ENCODE results near the gene FGF6.

The FGF6 gene

DNA sequence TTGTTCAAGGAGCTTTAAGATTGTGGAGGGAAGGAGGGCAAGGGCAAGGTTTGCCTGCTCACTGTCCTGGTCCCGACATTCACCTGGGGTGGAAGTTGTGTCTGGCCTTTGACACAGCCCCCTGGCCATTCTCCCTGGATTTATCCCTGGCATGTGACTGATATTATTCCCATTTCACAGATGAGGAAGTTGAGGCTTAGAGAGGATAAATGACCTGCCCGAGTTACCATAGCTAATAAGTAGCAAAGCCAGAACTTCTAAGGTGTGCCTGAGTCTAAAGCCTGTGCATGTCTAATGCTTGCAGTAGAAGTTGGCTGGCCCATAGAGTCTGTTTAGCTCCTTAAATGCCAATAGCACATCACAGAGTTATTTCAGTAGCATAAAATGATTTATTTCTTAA lies 720 bp upstream of the FGF6 start:
- no peak for DNase-seq

DNA sequence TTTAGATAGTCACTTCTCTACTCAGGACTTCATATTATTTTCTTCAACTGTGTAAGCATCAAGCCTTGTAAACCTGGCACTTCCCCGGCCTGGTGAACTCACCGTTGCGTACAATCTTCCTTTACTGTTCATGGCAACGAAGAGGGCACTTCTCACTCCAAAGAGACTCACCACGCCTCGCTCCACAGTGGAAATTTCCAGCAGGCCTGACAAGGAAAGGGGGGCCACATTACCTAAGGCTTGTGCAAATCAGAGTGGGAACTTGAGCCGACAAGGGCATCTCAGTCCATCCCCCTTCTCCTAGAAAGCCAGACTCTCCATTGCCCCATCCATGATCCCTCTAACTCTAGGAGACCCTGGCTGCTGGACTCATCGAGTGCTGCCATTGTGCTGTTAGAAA lies 1.6 kb downstream of the FGF6 start:
- DNase-seq: no peak

DNA sequence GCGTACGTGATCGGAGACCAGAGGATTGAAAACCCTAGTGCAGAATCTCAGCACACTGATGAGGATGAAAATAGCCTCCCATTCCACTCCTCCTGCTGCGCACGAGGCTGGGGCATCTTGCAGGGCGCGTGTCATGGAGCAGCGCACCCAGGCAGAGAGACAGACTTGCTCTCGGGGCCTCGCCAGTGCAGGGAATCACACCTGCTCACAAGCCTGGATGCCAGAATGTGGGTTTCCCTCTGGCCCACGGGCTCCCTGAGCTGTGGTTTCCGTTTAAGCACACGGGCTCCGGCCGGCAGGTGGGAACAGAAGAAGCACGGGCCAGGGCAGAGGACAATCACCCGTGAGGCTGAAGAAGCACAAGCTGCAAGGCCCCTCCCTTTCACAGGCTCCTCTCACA lies 2.0 kb downstream of the FGF6 start:
- DNase-seq: no peak

DNA sequence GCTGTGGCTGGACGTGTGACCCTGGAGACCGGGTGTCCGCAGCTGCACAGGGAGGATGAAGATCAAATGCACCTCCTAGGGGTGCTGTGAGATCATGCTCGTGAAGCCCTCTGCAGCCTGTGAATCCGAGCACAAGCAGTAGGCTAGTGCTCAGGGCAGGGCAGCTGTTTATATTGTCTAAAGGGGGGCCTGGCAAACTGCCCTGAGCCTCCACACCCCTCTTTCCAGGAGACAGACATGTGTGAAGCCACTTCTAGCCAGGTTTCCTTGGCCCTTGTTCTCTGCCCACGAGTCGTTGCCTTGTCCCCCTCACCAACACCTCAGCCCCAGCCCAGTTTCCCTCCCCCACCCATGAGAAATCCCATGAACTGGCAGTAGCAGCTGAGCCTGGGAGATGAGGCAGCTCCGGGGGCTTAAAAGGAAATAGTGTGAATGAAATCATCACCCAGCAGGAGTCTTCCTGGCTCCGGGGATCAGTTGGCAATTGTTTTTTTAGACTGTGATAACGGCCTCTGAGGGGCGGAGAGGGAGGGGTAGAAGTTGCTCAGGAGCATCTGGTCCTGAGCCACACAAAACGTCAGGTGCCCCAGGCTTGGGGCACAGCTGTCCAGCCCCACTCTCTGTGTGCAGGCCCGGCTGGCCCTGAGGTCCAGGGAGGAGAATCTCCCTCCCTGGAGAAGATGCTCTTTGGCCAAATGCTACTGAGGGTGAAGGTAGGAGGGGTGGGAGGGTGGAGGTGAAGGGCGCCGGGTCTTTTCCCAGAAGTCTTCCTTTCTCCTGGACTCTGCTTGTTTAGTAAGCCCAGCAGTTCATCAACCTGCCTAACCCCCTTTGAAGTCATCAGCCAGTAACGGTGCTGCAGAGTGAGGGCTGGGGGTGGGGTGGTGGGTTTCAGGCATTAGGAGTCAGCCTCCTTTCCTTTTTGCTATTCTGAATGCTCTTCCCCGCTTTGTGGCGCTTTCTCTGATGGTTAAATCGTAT lies 4.0 kb downstream of the FGF6 start:
- no peak for DNase-seq

DNA sequence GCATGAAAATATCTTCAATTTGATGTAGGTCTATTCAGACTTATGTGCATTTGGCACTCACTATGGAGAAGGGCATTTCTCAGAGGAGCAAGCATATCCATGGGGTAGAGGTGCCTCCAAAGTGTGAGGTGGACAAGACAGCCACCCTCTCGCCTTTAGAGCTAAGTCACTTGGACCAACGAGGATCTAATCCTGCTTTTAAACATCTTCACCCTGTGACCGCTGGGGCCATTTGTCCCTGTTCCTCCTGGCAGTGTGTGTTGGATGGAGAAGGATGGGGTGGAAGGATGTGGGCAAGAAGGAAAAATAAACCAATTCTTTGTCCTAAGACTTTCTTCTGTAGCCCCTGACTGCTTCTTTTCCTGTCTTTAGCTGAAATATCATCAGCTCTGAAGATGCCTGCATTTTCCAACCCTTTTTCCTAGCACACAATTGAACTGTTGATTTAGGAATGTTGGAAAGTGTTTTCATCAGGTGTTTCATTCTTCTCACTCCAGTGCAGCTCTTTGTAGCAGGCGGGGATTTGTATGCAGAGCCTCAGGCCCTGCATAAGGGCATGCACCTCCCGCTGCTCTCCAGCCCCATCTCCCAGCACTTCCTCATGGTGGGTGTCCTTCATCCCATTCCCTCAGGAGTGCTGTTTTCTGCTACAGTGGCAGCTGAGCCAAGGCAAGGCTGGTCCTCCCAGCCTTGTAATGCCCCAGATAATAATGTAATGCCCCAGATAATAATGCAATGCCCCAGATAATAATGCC lies 5.3 kb downstream of the FGF6 start:
- DNase-seq: no peak

DNA sequence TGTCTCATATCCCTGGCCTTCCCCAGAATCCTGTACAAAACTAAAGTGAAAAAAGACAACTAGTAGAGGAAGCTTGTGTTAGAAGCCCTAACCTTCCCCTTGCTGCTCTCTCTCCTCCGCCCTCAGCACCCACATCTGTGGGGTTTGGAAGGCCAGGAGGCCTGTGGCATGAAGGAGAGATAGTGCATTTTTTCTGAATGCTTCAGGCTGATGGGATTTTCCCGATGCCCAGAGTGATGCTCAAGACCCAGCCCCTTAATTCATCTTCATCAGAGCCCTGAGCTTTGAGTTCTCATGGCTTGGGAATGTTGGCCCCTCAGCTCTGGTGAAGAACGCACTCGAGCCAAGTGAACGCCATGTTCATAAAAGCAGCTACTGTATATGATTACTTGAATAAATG lies 5.9 kb downstream of the FGF6 start:
- no peak for DNase-seq

DNA sequence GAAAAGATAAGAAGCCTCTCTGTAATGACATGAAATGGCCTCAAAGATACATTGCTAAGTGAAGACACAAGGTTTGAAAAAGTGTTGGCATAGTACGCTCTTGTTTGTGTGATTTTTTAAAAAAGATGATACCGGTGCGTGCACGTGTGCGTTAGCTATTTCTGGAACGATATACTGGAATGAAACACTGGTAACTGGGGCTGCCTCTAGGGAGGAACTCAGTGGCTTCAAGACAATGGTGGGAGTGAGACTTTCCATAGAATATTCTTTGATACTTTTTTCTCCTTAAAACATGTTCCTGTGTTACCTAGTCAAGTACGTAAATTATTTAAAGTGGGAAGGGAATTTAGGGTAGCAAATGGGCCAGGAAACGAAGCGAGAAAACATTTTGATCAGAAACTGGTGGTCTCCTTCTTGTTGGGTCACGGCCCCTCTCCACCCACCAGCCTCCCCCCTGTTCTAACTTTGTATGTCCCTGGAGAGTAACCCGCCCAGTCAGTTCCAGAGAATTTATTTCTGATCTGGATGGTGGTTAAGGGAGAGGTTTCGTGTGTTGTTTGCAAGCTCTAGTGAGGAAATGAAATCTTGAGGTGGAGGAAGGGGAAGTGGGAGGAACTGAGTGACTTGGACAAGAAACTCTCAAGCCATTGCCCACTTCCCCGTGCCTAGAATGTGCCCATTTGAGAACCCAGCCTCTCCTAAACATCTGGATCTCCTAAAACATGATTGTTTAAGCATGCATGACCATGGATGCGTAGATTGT lies 6.6 kb downstream of the FGF6 start:
- no peak for DNase-seq

DNA sequence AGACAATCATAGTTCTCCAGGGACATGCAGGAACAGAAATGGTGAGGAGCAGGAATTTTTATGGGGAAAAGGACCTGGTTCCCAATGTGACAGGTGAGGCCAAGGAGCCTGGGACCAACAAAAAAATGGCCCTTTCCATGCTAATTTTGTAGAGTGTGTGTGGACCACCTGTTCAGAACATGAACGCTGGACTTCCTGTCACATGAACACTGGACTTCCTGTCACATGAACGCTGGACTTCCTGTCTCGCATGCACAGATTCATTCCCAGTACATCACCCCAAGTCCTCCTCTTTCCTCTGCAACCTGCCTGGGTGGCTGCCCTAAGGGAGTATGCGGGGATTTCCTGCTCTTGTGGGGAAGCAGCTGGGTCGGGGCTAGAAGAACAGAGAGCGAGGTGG lies 10.1 kb downstream of the FGF6 start:
- DNase-seq: no peak

DNA sequence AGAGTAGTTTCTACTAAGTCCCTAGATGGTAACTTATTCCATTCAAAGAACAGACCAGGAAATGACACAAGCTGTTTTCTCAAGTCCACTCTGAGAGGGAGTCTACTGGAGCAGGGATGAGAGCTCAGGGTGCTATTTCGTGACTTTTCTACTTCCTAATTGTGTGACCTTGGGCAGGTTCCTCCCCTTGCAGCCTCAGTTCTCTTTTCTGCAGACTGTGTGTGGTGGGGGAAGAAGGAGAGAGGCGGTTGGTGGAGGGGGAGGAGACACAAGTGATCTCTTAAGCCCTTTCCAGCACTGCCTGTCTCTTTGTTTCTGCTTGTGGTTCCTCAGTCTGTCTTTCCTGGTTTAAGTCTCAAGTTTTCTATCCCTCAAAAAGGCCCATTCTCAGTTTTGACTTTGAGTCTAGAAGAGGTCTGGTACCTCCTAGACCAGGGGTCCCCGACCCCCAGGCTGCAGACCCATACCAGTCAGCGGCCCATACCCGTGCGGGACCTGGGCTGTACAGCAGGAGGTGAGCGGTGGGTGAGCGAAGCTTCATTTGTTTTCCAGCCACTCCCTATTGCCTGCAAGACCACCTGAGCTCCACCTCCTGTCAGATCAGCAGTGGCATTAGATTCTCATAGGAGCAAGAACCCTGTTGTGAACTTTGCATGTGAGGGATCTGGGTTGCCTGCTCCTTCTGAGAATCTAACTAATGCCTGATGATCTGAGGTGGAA lies 10.7 kb downstream of the FGF6 start:
- no peak for DNase-seq

DNA sequence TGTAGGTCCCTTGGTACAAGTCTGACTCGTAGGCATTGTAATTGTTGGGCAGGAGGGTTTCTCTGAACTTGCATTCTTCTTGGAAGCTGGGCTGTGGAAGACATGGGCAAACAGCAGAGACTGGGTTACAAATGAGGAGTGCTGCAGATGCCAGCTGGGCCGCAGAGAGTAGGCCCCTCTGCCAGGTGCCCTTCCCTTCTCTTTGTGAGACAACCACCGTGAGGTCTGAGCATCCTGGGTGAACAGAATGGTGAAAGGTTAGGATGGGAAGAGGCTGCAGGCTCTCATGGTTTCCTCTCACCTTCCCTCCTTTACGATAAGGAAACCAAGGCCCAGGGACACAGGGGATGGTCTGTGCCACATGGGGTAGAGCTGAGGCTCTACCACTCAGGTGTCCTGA lies 11.3 kb downstream of the FGF6 start:
- no peak for DNase-seq

DNA sequence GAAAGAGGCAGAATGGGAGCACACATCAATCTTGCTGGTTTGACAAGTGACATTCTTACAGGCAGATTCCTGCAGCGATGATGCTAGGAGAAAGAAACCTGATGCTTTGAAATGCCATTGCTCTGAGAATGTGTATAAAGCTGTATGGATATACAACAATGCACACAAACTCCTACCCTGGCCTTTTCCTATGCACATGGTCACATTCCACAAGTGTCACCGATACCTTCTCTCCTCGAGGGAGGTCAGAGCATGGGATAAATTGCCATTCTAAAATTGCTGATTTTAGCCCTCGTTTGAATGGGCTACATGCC lies 11.9 kb downstream of the FGF6 start:
- no peak for DNase-seq

DNA sequence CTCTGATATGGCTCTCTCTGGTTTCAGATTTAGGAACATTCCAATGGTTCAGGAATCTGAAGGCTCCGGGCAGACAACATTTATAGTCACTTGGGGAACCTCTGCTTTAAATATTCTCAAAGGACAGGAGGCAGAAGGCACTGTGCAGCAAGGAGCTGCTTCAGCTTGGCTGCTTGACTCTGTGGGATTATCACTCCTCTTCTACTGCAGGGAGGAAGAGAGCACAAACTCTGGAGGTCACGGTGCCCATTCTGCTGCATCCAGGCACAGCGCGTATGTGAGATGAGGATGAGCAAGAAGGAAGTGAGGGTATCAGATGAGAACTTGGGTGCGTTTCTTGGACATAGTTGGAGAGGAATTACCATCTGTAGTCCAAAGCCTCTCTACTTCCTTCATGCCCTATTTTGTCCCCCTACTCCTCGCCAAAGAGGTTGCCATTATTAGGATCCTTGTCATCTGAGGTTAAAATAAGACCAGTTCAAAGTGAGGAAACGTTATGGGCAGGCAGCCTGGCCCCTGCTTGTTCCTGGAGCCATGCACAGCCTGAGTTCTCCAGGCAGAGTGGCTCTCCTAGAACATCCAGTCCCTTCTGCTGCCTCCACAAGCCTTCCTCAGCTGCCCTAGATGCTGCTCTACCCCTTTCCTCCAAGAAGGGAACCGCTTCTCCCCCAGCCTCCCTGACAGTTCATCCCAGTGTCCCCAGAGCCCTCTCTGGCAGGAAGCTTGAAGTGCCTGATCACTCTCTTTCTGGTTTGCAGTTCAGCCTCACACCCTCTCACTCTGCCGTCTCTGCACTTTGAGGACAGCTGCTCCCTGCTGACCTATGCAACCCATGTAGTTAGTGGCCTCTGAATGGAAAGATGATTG lies 12.5 kb downstream of the FGF6 start:
- no peak for DNase-seq

DNA sequence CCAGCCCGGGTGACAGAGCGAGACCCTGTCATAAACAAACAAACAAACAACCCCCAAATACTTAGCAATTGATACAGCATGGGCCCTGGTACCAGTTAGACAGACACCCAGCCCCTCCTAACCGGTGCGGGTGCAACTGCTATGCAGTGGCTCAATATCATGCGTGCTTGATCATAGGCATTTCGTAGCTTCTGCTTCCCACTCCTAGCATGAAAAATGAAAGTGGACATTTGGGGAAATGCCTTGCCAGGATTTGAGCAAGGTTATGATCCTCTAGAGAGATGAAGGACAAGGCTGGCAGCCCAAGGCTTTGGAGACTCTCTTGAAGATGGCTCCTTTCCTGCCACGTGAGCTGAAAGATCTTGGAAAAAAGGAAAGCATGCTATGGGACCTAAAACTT lies 13.7 kb downstream of the FGF6 start:
- DNase-seq: no peak

DNA sequence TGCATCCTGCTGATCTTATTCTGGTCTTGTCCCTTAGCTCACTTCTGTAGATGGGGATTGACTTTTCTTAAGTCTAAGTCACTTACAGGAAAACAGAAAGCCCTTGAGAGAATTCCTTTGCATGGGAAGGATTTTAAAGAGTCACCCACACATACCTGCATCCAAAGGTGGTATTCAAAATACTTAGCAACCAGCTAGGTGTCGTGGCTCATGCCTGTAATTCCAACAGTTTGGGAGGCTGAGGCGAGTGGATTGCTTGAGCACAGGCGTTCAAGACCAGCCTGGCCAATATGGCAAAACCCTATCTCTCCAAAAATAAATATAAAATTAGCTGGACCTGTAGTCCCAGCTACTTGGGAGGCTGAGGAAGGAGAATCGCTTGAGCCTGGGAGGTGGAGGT lies 14.2 kb downstream of the FGF6 start:
- no peak for DNase-seq

DNA sequence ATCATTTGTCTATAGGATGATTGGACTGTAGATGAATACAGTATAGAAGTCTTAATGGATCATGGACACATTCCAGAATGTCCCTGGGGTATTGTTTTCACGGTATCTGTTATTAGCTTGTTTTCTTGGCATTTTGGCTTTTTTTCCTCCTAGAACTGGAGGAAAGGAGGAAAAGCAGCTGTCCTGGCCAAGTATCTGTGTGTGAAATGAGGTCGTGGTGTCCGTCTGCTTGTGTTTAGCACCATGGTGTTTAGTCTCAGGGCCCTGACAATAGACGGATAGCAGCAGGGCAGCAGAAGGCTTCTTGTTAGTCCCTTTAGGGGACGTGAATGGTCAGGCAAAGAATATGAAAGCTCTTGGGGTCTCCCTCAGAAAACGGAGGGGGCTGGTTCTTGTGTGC lies 21.2 kb downstream of the FGF6 start:
- no peak for DNase-seq

DNA sequence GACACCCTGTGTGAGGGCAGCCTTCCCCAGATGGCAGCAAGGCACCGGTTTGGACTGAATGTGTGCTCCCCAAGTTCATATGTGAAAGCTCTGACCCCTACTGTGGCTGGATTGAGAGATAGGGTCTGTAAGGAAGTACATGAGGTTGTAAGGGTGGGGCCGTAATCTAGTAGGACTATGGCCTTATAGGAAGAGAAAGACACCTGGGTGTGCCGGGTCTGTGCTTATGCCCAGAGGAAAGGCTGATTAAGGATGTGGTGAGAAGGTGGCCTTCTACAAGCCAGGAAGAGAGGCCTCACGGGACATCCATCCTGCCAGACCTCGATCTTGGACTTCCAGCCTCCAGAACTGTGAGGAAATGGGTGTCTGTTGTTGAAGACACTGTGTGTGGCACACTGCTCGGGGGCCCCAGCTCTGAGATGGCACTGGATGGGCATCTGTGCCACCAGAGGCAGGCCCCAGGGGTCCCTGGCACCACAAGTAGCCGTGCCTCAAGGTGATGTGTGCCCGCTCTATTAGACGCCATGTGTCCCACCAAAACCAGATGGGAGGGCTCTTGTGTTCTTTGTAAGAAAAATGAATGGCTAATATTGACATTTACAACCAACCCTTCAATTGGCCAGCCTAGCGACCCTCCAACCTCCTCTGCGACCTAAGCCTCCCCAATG lies 22.0 kb downstream of the FGF6 start:
- no peak for DNase-seq

DNA sequence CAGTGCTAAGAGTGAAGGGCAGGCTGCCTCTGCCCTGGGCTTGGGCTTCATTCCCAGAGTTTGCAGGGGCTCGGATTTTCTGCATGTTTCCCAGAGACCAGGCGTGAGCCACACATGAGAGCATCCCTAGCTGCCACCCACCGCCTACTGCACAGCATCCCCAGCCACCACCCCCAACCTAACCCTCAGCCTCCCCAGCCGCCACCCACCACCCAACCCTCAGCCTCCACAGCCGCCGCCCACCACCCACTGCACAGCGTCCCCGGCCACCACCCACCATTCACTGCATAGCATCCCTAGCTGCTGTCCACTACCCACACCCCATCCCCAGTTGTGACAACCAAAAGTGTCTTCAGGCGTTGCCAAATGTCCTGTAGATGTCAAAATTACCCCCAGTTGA lies 22.6 kb downstream of the FGF6 start:
- DNase-seq: no peak

DNA sequence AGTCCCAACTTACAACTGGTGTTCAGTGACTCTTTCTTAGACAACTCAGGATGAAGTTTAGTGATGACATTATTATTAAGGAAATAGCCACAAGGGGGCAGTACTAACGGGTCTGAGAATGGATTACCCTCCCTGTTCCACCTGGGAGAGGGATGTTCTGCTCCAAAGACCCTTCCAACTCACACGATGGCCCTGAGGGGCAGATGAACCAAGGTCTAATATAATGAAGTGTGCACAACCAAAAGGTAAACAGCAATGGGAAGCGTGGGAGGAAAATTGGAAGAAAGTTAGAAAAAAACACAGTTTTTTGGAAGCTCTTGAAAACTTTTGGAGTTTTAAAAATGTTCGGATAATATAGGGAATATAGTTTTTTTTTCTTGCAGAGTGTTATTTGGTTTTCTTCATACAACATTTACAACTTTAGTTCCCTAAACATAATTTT lies 24.0 kb downstream of the FGF6 start:
- peak; percentile 14 for DNase-seq

DNA sequence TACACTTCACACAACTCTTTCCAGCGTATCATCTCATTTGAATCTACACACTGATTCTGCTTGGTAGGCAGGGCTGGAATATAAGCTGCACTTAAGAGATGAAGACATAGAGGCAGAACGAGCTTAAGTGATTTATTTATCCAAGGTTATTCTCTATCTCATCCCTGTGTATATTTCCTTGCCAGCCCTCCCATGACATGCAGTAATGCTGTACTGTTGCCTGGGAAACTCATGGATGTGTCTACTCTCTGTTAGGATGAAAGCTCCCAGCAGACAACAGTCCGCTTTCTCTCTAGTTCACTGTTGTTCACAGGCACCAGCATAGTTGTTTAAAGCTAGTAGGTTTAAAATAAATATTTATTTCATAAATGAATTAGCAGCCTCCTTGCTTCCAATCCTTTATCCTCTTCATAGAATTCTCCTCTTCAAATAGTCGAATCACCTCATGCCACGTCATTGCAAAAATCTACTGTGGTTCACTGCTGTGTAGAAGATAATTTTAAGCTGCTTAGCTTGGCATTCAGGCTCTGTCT lies 25.4 kb downstream of the FGF6 start:
- no peak for DNase-seq

DNA sequence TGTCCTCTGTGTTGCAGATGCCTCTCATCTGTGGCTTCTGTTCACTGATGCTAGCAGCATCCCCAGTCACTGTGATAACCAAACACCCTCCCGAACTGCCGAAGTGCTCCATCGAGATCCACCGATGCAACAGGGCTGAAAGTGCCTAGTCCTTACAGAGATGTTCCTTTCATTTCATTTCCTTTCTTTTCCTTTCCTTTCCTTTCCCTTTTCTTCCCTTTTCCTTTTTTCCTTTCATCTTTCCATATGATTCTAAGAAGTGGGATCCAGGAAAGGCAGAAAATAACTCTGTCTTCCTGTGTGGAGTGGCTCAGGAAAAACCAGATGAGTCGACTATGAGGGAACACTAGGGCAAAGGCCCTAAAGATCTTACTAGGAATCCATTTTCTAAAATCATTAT lies 26.7 kb downstream of the FGF6 start:
- DNase-seq: no peak

DNA sequence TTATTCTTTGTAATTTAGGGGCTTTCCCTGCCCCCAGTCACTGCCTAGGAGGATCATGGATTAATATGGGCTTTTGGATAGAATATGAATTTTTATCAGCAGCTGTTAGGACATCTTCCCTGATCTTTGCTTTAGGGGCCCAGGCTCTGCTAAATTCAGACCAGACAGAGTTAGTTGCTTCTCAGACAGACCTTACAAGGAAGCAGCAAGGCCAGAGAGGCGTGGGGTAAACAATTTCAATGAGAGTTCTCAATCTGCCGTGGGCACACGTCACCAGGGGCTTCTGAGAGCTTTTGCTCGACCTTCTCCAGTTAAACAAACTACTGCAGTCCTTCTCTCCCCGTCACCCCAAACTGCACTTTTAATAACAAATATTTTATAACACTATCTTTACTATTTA lies 27.7 kb downstream of the FGF6 start:
- DNase-seq: no peak

Data from NCI-H2029 treated with DMSO at 0.1 percent for 48 hours (cell line).